Activated gamma-delta T cell treated with anti-CD3 and anti-CD28 coated beads, Interleukin-2, amount 50 U/mL, for 16 hours (primary cell): Measurements from ENCODE around the gene HOOK1.

Experiments
- DNase-seq: peaks from one replicate; pipeline ENCODE4 v3.0.0-alpha.2; 2020; ENCODE audit warnings: low read depth

Gene HOOK1

GRCh38 chr1:59814901-59815825 lies at the start of gene HOOK1:
Gene HOOK1 (plus strand): TSS chr1:59814949. CDS start chr1:59815118, 169 bp downstream.
- DNase-seq: peak; percentile 1

GRCh38 chr1:59765011-59765730 lies 49.6 kb upstream of the HOOK1 start:
- no peak for DNase-seq

GRCh38 chr1:59766227-59766855 lies 48.4 kb upstream of the HOOK1 start:
- no peak for DNase-seq

- no peak for DNase-seq
Observed at GRCh38 chr1:59767119-59767518, 47.6 kb upstream of the HOOK1 start.

- DNase-seq: no peak
Observed at GRCh38 chr1:59768792-59769735, 45.7 kb upstream of the HOOK1 start.

GRCh38 chr1:59769736-59770095 lies 45.0 kb upstream of the HOOK1 start:
- no peak for DNase-seq

GRCh38 chr1:59771361-59771760 lies 43.4 kb upstream of the HOOK1 start:
- DNase-seq: no peak

- DNase-seq: no peak
Observed at GRCh38 chr1:59775480-59775879, 39.3 kb upstream of the HOOK1 start.

GRCh38 chr1:59776960-59777852 lies 37.5 kb upstream of the HOOK1 start:
- DNase-seq: no peak

- DNase-seq: no peak
Observed at GRCh38 chr1:59779949-59780348, 34.8 kb upstream of the HOOK1 start.

GRCh38 chr1:59788825-59789224 lies 25.9 kb upstream of the HOOK1 start:
- DNase-seq: no peak

GRCh38 chr1:59798600-59798999 lies 16.1 kb upstream of the HOOK1 start:
- no peak for DNase-seq

GRCh38 chr1:59803458-59804038 lies 11.2 kb upstream of the HOOK1 start:
- DNase-seq: no peak

- no peak for DNase-seq
Observed at GRCh38 chr1:59804301-59804700, 10.4 kb upstream of the HOOK1 start.

- DNase-seq: no peak
Observed at GRCh38 chr1:59805554-59805953, 9.2 kb upstream of the HOOK1 start.

- DNase-seq: peak; percentile 65
Observed at GRCh38 chr1:59814180-59814900, 409 bp upstream of the HOOK1 start.

GRCh38 chr1:59815892-59816291 lies 1.1 kb downstream of the HOOK1 start:
- no peak for DNase-seq

GRCh38 chr1:59816318-59816878 lies 1.6 kb downstream of the HOOK1 start:
- no peak for DNase-seq
